Caco-2 (cell line): Measurements from ENCODE around the gene HSCB. TPM values are rescaled to one million over a fixed set of nuclear protein-coding genes. Genes with fewer than 3 reads are reported as not detected.

Experiments used
- BruUV-seq: library from RNA; stranded (reverse); fragments of 400-500 nt; replicated peaks from 2 replicates; lab custom pipeline; 2021; lab: Mats Ljungman, UMichigan
- CTCF ChIA-PET: fragments of 300-600 bp; sonication (Branson Sonifier 250); formaldehyde crosslinking; loops from one replicate; lab custom pipeline; 2022; ENCODE audit warnings: antibody characterized with exemption; lab: Charles Lee
- POLR2A ChIA-PET: fragments of 300-600 bp; sonication (Branson Sonifier 250); formaldehyde crosslinking; loops from one replicate; lab custom pipeline; 2022; ENCODE audit warnings: antibody characterized with exemption; lab: Charles Lee
- DNase-seq, 2 experiments: peaks; one replicate each; pipeline versions ENCODE4 v3.0.0 to v3.0.0-alpha.2; 2020 to 2022
- H3K27me3 ChIP-seq: replicated peaks from 2 replicates; pipeline ENCODE4 v1.6.0; 2011; ENCODE audit warnings: low read length; ENCODE audit not compliant: control insufficient read depth, insufficient read depth
- H3K36me3 ChIP-seq: 2 replicates; pipeline ENCODE4 v1.5.1; 2011; ENCODE audit warnings: low read length; ENCODE audit not compliant: control insufficient read depth, insufficient read depth
- H3K4me1 ChIP-seq: fragments of 250-450 bp; sonication (Bioruptor Pico); 2 replicates; pipeline ENCODE4 v1.5.1; 2020; ENCODE audit warnings: mild to moderate bottlenecking
- H3K4me3 ChIP-seq: 2 replicates; pipeline ENCODE4 v1.5.1; 2011; ENCODE audit warnings: low read depth, mild to moderate bottlenecking, control low read depth, low read length
- H3K9me3 ChIP-seq: fragments of 250-450 bp; sonication (Bioruptor Pico); 2 replicates; pipeline ENCODE4 v1.5.1; 2020; ENCODE audit warnings: mild to moderate bottlenecking, moderate library complexity
- H3K27ac Mint-ChIP-seq: one replicate; pipeline ENCODE4 v1.8.0; 2022; ENCODE audit warnings: mixed read lengths; ENCODE audit not compliant: unreplicated experiment
- H3K27me3 Mint-ChIP-seq: one replicate; pipeline ENCODE4 v1.8.0; 2022; ENCODE audit warnings: mixed read lengths; ENCODE audit not compliant: insufficient read depth, unreplicated experiment
- H3K36me3 Mint-ChIP-seq: one replicate; pipeline ENCODE4 v1.8.0; 2022; ENCODE audit warnings: mild to moderate bottlenecking, mixed read lengths; ENCODE audit not compliant: insufficient read depth, unreplicated experiment
- H3K4me1 Mint-ChIP-seq: one replicate; pipeline ENCODE4 v1.8.0; 2022; ENCODE audit warnings: low read depth, mixed read lengths; ENCODE audit not compliant: unreplicated experiment
- H3K4me3 Mint-ChIP-seq: one replicate; pipeline ENCODE4 v1.8.0; 2022; ENCODE audit warnings: mild to moderate bottlenecking, moderate library complexity, mixed read lengths; ENCODE audit not compliant: unreplicated experiment
- H3K9me3 Mint-ChIP-seq: one replicate; pipeline ENCODE4 v1.8.0; 2022; ENCODE audit warnings: mixed read lengths; ENCODE audit not compliant: unreplicated experiment
- CTCF ChIP-seq, 2 experiments: fragments of 200-600 bp in 1 of 2; IDR thresholded peaks; 1 replicate in 1 of 2; 2 replicates in 1 of 2; pipeline versions ENCODE4 v1.5.1 to v1.8.0; 2011 to 2022; ENCODE audit warnings: antibody characterized with exemption in 1 of 2, control low read depth in 1 of 2, inconsistent platforms in 1 of 2, low read depth in 1 of 2, low read length in 1 of 2, mild to moderate bottlenecking in 1 of 2, moderate library complexity in 1 of 2; ENCODE audit not compliant: insufficient read depth in 1 of 2, severe bottlenecking in 1 of 2, unreplicated experiment in 1 of 2
- intact Hi-C: fragments of 100-400 bp; cut with micrococcal nuclease; formaldehyde crosslinking; loops from one replicate; pipeline ENCODE4 v1.10.0; 2022; ENCODE audit not compliant: unreplicated experiment
- total RNA-seq: library from RNA; stranded (reverse); gene quantifications from 2 replicates; pipeline ENCODE4 v1.2.3, GENCODE V29; 2022

Gene HSCB
- total RNA-seq, 1 experiment from 2014 or later, result 8.2 TPM

DNA sequence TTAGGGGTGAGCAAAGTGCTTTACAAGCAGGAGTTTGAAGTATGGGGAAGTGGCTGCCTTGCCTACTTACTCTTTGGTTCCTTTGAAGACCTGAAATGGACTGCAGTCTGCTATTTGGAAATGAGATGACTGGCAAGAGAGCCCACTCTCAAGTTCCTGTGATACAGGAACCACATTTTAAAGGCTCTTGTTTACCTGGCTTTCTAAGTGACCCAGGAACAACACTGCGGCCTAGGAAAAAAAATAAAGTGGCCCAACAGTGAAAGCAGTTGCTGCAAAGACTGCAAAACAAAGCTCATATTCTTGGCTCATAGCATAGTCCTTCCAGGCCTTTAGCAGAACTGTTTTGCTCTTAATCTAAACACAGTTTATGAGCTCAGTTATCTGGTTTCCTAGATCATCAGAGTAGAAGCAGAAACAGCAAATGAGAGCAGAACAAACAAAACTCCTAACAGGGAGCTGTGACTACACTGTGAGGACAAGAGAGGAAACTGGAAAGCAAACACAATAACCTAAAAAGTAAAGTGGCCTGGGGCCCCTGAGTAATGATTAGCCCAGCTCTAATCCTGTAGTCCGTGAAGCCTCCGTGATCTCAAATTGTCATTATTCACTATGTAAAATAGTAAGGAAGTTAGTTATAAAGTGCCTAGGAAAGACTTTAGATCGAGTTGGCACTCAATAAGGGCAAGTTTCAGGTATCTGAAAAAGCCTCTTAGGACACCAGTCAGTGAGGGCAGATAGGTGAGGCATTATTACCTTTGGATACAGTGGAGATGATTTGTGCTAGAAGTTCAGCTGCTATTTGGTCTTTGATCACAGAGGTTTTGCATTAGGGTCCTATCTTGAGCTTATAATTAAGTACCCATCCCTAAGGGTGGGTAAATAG lies 42.2 kb downstream of the HSCB start:
- peak overlapping the region; percentile 45 for H3K4me3 Mint-ChIP-seq
- peaks cover 26% of the 10 kb centered on the region for H3K4me1 Mint-ChIP-seq
- H3K27me3 ChIP-seq, result no peaks in the 10 kb centered on the region
- no peaks in the 10 kb centered on the region for H3K27me3 Mint-ChIP-seq
- H3K4me1 ChIP-seq, result peaks cover 28% of the 10 kb centered on the region
- intact Hi-C loops, result loop anchor here (1.0 kb wide), 2 partner anchors 12 to 15 kb away; partner anchors contain the start of gene CCDC117
- peaks cover 83% of the 10 kb centered on the region for H3K36me3 Mint-ChIP-seq
- H3K9me3 Mint-ChIP-seq, result no peaks in the 10 kb centered on the region
- ChIA-PET CTCF (interaction anchor here (0.5 to 1.7 kb wide), 12 partner anchors 10 to 257 kb away, joined by 3 to 10 read pairs (median 4); partner anchors contain the start of genes CCDC117 and XBP1), POLR2A (interaction anchor here (0.5 to 2.0 kb wide), 11 partner anchors 10 to 1823 kb away, joined by 3 to 43 read pairs (median 4); partner anchors contain the start of genes CCDC117, CHEK2, TCN2 and XBP1)
- peak overlapping the region; percentile 76 for H3K27ac Mint-ChIP-seq
- peaks cover 5% of the 10 kb centered on the region; the same call in 1 of the 2 replicates for H3K36me3 ChIP-seq
- DNase-seq, result peak; percentile 67 to 79
- TF ChIP-seq CTCF (IDR thresholded peaks at IDR 0.05; ENCODE audit: insufficient read depth in 1 of 2, low read depth in 1 of 2, low read length in 1 of 2, severe bottlenecking in 1 of 2, unreplicated experiment in 1 of 2), result no peak
- no TSS peak for BruUV-seq
- no peak overlapping the region for H3K4me3 ChIP-seq
- H3K9me3 ChIP-seq, result no peaks in the 10 kb centered on the region

- POLR2A ChIA-PET, result no interaction called here
- H3K36me3 ChIP-seq, result peaks cover 2% of the 10 kb centered on the region
- no peaks in the 10 kb centered on the region for H3K27me3 ChIP-seq
- H3K36me3 Mint-ChIP-seq, result peaks cover 85% of the 10 kb centered on the region
- TSS peak; percentile 6 for BruUV-seq
- no peak for DNase-seq
- intact Hi-C loops, result no loop called here
- no peak overlapping the region for H3K4me3 Mint-ChIP-seq
- CTCF ChIA-PET, result no interaction called here
- H3K9me3 ChIP-seq, result no peaks in the 10 kb centered on the region
- no peaks in the 10 kb centered on the region for H3K27me3 Mint-ChIP-seq
- TF ChIP-seq CTCF (IDR thresholded peaks at IDR 0.05; ENCODE audit: insufficient read depth in 1 of 2, low read depth in 1 of 2, low read length in 1 of 2, severe bottlenecking in 1 of 2, unreplicated experiment in 1 of 2), result no peak
- H3K4me3 ChIP-seq, result no peak overlapping the region
- peaks cover 23% of the 10 kb centered on the region for H3K4me1 Mint-ChIP-seq
- no peak overlapping the region for H3K27ac Mint-ChIP-seq
- H3K4me1 ChIP-seq, result peaks cover 14% of the 10 kb centered on the region
- no peaks in the 10 kb centered on the region for H3K9me3 Mint-ChIP-seq
Measured at GRCh38 chr22:28788601-28789000, 46.8 kb downstream of the HSCB start.

DNA sequence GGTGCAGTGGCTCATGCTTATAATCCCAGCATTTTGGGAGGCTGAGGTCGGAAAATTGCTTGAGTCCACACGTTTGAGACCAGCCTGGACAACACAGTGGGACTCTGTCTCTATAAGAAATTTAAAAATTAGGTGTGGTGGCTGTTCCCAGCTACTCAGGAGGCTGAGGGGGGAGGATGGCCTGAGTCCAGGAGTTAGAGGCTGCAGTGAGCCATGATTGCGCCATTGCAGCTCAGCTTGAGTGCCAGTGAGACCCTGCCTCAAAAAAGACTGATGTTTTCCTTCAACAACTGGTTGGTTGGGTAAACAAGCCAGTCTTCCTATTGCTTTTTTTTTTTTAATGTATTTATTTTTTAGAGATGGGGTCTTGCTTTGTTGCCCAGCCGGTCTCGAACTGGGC lies 49.3 kb downstream of the HSCB start:
- Mint-ChIP-seq H3K27ac (no peak overlapping the region), H3K27me3 (no peaks in the 10 kb centered on the region), H3K4me1 (peaks cover 12% of the 10 kb centered on the region), H3K4me3 (no peak overlapping the region), H3K36me3 (peaks cover 87% of the 10 kb centered on the region), H3K9me3 (no peaks in the 10 kb centered on the region)
- no peaks in the 10 kb centered on the region for H3K27me3 ChIP-seq
- POLR2A ChIA-PET, result no interaction called here
- H3K4me1 ChIP-seq, result no peaks in the 10 kb centered on the region
- intact Hi-C loops, result no loop called here
- no TSS peak for BruUV-seq
- no peaks in the 10 kb centered on the region for H3K9me3 ChIP-seq
- DNase-seq, result no peak
- TF ChIP-seq CTCF (IDR thresholded peaks at IDR 0.05; ENCODE audit: insufficient read depth in 1 of 2, low read depth in 1 of 2, low read length in 1 of 2, severe bottlenecking in 1 of 2, unreplicated experiment in 1 of 2), result no peak
- CTCF ChIA-PET, result no interaction called here
- H3K4me3 ChIP-seq, result no peak overlapping the region
- H3K36me3 ChIP-seq, result peaks cover 4% of the 10 kb centered on the region
